Spinal cord (tissue), 10 donors: ENCODE measurements around the gene MYH3. TPM values are rescaled to one million over a fixed set of nuclear protein-coding genes. Genes with fewer than 3 reads are reported as not detected.

Experiments
- DNase-seq, 6 donors: peaks; one replicate each; pipeline versions ENCODE4 v3.0.0 to v3.0.0-alpha.2; 2013 to 2015; ENCODE audit warnings: low spot score in 6 of 6, low read depth in 4 of 6
- H3K27ac ChIP-seq: one replicate; pipeline ENCODE4 v1.5.1; 2013; ENCODE audit warnings: low read depth, low read length, control low read depth
- H3K27me3 ChIP-seq: one replicate; pipeline ENCODE4 v1.6.1; 2013; ENCODE audit warnings: low read length; ENCODE audit not compliant: control insufficient read depth, insufficient read depth
- H3K36me3 ChIP-seq: one replicate; pipeline ENCODE4 v1.6.1; 2013; ENCODE audit warnings: low read length; ENCODE audit not compliant: control insufficient read depth, insufficient read depth
- H3K4me1 ChIP-seq: one replicate; pipeline ENCODE4 v1.6.1; 2013; ENCODE audit warnings: low read length; ENCODE audit not compliant: control insufficient read depth, insufficient read depth
- H3K4me3 ChIP-seq: one replicate; pipeline ENCODE4 v1.5.1; 2013; ENCODE audit warnings: low read depth, low read length, control low read depth
- H3K9me3 ChIP-seq: one replicate; pipeline ENCODE4 v1.6.1; 2013; ENCODE audit warnings: low read length; ENCODE audit not compliant: control insufficient read depth, insufficient read depth
- WGBS: methylation state at CpG from one replicate; pipeline ENCODE4 v1.1.5; 2013; ENCODE audit warnings: missing lambda C conversion rate; ENCODE audit not compliant: insufficient coverage; 5-methylcytosine and 5-hydroxymethylcytosine counted together
- polyA plus RNA-seq, 2 donors: library from polyadenylated mRNA; unstranded; fragments of 120-200 nt; gene quantifications; one replicate each; pipeline ENCODE4 v1.2.1, GENCODE V29; 2013; ENCODE audit not compliant: insufficient read length in 2 of 2
- total RNA-seq, 2 donors: library from RNA; depleted of rRNA in 1 of 2; stranded (reverse); fragments of 120-200 nt in 1 of 2; fragments of >200 nt in 1 of 2; gene quantifications; one replicate each; pipeline versions ENCODE4 v1.2.3 to v1.2.4, GENCODE V29; 2013 to 2014
- donor health status: healthy.

The MYH3 gene
- total and polyA plus RNA-seq, 4 donors, result 3.2 to 17.9 (median 3.7) TPM

DNA sequence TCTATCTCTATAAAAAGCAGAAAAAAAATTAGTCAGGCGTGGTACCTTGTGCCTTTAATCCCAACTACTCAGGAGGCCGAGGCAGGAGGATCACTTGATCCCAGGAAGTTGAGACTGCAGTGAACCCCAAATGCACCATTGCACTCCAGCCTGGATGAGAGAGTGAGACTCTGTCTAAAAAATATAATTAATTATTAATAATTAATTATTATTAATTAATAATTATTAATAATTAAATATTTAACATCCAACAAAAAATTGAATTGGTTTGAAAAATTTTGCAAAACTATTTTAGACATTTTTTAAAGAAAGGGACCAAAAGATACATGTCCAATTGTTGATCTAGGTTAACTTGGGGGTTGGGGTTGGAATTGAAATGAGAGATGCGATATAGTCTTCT lies 51.0 kb downstream of the MYH3 start:
- no CpG with 5 or more reads among the region's 3 CpGs for WGBS
- no peak for DNase-seq
- Histone ChIP-seq H3K36me3 (no peaks in the 10 kb centered on the region), H3K4me3 (no peak overlapping the region), H3K9me3 (no peaks in the 10 kb centered on the region), H3K4me1 (no peaks in the 10 kb centered on the region), H3K27ac (no peak overlapping the region), H3K27me3 (no peaks in the 10 kb centered on the region)

DNA sequence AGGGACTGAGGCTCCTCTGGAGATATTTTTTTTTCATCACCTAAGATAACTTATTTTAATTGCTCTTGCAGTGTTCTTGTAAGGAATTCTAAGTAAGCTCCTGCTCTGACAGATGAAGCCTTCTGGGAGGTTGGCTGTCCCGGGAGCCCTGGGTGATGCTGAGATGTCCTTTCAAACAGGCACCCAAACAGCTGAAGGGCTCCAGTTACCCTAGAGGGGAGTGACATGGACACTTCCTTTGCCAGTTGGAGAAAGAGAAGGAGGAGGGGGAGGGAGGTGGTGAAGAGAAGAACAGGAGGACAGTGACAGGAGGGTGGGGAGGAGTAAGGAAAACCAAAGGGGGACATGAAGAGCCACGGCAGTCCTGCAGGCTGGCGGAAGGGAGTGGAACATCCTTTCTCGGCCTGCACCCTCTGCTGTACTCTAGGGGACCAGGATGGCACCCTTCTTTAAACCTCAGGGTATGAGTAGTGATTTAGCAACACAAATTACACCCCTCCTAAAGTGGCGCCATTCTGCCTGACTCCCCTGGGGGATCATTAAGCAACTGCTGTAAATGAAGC lies 51.8 kb downstream of the MYH3 start:
- Histone ChIP-seq H3K9me3 (no peaks in the 10 kb centered on the region), H3K27me3 (no peaks in the 10 kb centered on the region)
- 73% methylated on average over 2 of the region's 5 CpGs for WGBS

DNA sequence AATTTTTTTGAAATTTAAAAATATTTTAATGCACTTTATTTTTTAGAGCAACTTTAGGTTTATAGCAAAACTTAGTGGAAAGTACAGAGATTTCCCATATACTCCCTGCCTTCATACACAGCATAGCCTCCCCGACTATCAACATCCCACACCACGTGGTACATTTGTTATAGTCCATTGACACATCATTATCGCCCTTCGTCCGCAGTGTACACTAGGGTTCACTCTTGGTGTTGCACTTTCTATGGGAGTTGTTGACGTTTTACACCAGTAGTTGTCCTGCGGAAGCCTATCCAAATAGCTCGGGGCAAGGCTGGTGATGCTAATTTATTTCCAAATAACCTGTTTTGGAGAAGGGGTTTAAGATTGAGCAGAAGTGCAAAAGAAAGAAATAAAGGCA lies 52.6 kb downstream of the MYH3 start:
- H3K27me3 ChIP-seq, result no peaks in the 10 kb centered on the region
- H3K9me3 ChIP-seq, result no peaks in the 10 kb centered on the region
- no peaks in the 10 kb centered on the region for H3K4me1 ChIP-seq
- H3K36me3 ChIP-seq, result no peaks in the 10 kb centered on the region
- no peak for DNase-seq
- WGBS, result 96% methylated on average over 6 of the region's 8 CpGs
- no peak overlapping the region for H3K4me3 ChIP-seq
- H3K27ac ChIP-seq, result no peak overlapping the region

More for the DNA sequence above, 51.8 kb downstream of the MYH3 start:
- no peak overlapping the region for H3K27ac ChIP-seq
- no peak overlapping the region for H3K4me3 ChIP-seq
- no peaks in the 10 kb centered on the region for H3K4me1 ChIP-seq
- H3K36me3 ChIP-seq, result no peaks in the 10 kb centered on the region
- no peak for DNase-seq

DNA sequence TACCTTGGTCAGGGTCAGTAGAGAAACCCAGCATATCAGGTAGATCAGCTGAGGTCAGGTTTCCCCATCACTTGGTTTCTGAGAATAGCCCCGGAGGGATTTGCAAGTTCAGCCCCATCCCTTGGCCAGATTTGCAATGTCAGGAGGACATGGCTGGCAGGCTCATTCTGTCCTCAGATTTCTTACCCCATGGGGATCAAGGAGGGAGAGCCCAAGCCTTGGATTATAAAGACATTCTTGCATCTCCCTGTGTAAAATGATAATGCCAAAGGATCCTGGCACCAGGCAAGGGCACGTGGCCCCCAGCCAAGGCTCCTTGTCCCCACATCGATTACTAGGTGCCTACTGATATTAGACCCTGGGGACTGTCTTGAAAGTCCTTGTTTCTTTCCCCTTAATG lies 53.2 kb downstream of the MYH3 start:
- DNase-seq, result no peak
- no peak overlapping the region for H3K27ac ChIP-seq
- H3K36me3 ChIP-seq, result no peaks in the 10 kb centered on the region
- H3K9me3 ChIP-seq, result no peaks in the 10 kb centered on the region
- WGBS, result 89% methylated on average over 2 of the region's 3 CpGs
- no peak overlapping the region for H3K4me3 ChIP-seq
- no peaks in the 10 kb centered on the region for H3K27me3 ChIP-seq
- no peaks in the 10 kb centered on the region for H3K4me1 ChIP-seq

DNA sequence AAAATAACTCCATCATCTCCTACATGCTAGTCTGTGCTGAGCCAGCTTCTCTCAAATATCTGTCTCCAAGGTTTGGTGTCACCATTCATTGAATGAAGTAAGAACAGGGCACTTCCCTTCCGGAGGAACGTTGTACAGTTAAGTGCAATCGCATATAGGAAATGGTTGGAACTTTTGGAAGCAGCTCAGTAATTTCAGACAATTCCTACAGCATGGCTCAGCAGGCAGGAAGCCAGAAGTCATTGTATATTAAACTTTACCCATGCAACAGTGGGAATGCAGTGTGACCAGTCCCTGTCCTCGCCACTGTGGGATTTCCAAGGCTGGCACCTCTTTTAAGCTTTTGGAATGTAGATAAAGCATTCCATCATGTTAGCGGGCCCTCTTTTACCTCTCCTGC lies 56.5 kb downstream of the MYH3 start:
- no peak overlapping the region for H3K4me3 ChIP-seq
- 0% methylated on average over 1 of the region's 5 CpGs for WGBS
- H3K36me3 ChIP-seq, result no peaks in the 10 kb centered on the region
- no peaks in the 10 kb centered on the region for H3K9me3 ChIP-seq
- peak in 1 of 6 donors; percentile 35 for DNase-seq
- no peaks in the 10 kb centered on the region for H3K27me3 ChIP-seq
- no peaks in the 10 kb centered on the region for H3K4me1 ChIP-seq
- H3K27ac ChIP-seq, result no peak overlapping the region

DNA sequence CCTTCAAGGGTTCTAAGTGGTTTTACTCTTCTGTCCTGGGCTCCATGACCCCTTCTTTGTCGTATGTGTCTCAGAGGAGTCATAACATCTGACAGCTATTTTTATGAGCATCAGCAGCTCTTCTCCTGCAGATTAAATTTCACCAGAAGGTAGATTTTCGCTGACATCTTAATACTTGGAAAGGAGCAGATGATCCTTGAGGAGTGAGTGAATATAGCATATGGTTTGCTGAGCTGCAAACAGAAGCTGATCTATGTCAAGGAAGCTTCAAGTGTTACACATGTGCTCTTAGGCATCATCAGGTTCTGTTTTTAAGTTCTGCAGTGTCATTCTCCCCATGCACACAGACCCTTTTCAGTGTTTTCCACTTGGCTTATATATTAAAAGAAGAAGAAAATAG lies 58.5 kb downstream of the MYH3 start:
- Histone ChIP-seq H3K4me3 (no peak overlapping the region), H3K27me3 (no peaks in the 10 kb centered on the region), H3K9me3 (no peaks in the 10 kb centered on the region), H3K4me1 (no peaks in the 10 kb centered on the region), H3K36me3 (no peaks in the 10 kb centered on the region), H3K27ac (no peak overlapping the region)
- WGBS, result 80% methylated on average over 1 of the region's 2 CpGs
- no peak for DNase-seq

DNA sequence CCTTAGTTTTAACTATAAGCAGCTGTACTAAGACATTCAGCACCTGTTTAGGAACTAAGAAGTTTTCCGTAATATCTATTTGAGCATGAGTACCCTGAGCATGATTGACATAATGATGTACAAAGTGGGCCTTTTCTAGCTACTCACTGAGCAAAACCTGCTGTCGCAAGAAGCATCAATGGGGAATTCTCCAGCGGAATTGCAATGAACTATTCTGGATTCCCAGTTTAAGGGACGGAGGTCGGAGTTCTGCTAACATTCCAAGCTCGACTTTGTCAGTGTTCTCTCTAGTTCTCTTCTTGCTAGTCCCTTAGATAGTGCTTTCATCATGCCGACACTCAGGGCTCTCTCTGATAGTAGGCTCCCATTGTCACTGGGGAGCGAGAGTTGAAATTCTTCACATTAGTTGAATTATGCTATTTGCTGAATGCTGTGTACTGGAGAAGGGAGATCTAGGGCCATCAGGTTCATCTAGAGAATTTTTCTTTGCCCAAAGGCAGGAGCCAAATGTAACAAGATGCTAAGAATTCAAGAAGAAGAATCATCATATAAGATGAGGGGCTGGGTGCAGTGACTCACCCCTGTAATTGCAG lies 67.5 kb downstream of the MYH3 start:
- 95% methylated on average over 6 of the region's 8 CpGs for WGBS
- Histone ChIP-seq H3K4me1 (no peaks in the 10 kb centered on the region), H3K27me3 (no peaks in the 10 kb centered on the region), H3K4me3 (no peak overlapping the region), H3K36me3 (no peaks in the 10 kb centered on the region), H3K9me3 (no peaks in the 10 kb centered on the region), H3K27ac (no peak overlapping the region)
- no peak for DNase-seq

DNA sequence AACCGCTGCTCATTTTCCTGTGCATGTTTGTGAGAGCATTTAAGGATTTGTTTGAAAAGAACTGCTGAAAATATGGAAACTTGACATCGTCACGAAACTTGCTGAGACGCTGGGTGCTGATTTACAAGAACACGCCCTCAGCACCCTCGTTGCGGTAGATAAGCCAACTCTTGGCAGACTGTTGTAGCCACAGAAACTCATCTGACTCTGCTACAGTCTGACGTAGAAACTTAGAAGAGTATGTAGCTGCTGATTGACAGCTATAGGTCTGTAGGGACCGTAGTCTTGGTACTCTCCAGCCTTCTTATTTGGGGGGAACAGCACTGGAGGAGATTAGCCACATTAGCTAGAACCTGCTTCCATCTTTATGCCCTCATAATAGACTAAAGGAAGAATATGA lies 71.6 kb downstream of the MYH3 start:
- no peak overlapping the region for H3K4me3 ChIP-seq
- no peaks in the 10 kb centered on the region for H3K27me3 ChIP-seq
- WGBS, result 98% methylated on average over 7 of the region's 9 CpGs
- H3K4me1 ChIP-seq, result no peaks in the 10 kb centered on the region
- DNase-seq, result no peak
- no peaks in the 10 kb centered on the region for H3K9me3 ChIP-seq
- no peaks in the 10 kb centered on the region for H3K36me3 ChIP-seq
- H3K27ac ChIP-seq, result no peak overlapping the region

DNA sequence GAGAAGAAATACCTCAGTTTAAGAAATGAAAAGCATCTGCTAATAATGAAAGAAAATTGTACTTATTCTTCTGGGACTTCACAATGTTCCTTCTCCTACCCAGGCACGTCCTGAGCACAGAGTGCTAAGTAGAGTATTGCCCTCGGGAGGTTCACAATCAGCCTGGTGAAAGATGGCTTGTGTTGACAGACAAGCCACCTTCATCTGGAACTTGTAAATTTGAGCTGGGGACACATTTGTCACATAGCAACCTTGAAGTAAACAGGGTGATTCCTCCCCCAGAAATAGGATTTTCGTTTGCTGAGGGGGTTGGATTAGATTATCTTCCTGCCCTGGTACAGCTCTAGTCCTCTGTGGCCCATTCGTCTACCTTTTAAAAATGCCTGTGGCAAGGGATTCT lies 73.3 kb downstream of the MYH3 start:
- DNase-seq, result no peak
- WGBS, result 100% methylated on average over 2 of the region's 4 CpGs
- no peaks in the 10 kb centered on the region for H3K36me3 ChIP-seq

DNA sequence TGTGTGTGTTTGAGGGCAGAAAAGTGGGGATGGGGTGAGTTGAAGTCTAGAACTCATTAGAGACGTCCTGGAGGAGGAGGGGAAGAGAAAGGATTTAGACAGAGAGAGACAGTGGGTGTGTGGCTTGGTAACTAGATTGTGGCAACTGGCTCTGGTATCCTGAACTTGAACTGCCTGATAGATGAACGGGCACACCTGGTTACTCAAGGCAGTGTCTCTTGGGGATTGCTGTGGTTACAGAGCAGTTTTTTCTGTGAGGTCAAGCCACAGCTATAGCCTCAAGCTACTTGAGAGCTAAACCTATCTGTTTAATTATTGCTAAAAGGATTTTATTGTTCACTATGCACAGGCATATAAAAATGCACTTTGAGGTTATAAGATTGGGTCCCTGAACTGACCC lies 77.8 kb downstream of the MYH3 start:
- 57% methylated on average over 2 of the region's 2 CpGs for WGBS
- DNase-seq, result no peak
- no peaks in the 10 kb centered on the region for H3K9me3 ChIP-seq

More for the DNA sequence above, 73.3 kb downstream of the MYH3 start:
- no peak overlapping the region for H3K4me3 ChIP-seq
- no peak overlapping the region for H3K27ac ChIP-seq
- no peaks in the 10 kb centered on the region for H3K4me1 ChIP-seq
- H3K9me3 ChIP-seq, result no peaks in the 10 kb centered on the region
- H3K27me3 ChIP-seq, result no peaks in the 10 kb centered on the region

More for the DNA sequence above, 77.8 kb downstream of the MYH3 start:
- H3K27ac ChIP-seq, result no peak overlapping the region
- no peaks in the 10 kb centered on the region for H3K27me3 ChIP-seq
- H3K4me3 ChIP-seq, result no peak overlapping the region
- no peaks in the 10 kb centered on the region for H3K4me1 ChIP-seq
- H3K36me3 ChIP-seq, result no peaks in the 10 kb centered on the region
